Peyer's patch (tissue), 4 donors: Measurements from ENCODE around the gene GABBR2.

Source experiments
- CTCF ChIP-seq, 6 experiments: fragments of 450-650 bp in 4 of 6; fragments of 200-600 bp in 2 of 6; sonication (generic) in 1 of 6; IDR thresholded peaks; one replicate each; pipeline ENCODE4 v1.5.1; 2017 to 2019; ENCODE audit warnings: antibody characterized with exemption in 6 of 6, mild to moderate bottlenecking in 3 of 6, moderate library complexity in 1 of 6
- POLR2A ChIP-seq, 2 donors: fragments of 450-650 bp; IDR thresholded peaks; one replicate each; pipeline ENCODE4 v1.5.1; 2017; ENCODE audit warnings: antibody characterized with exemption in 2 of 2, mild to moderate bottlenecking in 2 of 2, moderate library complexity in 2 of 2

GRCh38 chr9:98495530-98495929 is 213.2 kb downstream of the GABBR2 start:
- TF ChIP-seq CTCF (IDR thresholded peaks at IDR 0.05) = no peak
- TF ChIP-seq POLR2A (IDR thresholded peaks at IDR 0.05) = no peak
